WERI-Rb-1 (cell line): ENCODE data around the gene C20orf96.

Source experiments
- DNase-seq: peaks from one replicate; pipeline ENCODE4 v3.0.0-alpha.2; 2020
- H3K27ac ChIP-seq: fragments of 250-450 bp; sonication (Bioruptor Pico); 2 replicates; pipeline ENCODE4 v1.5.1; 2020; ENCODE audit warnings: mild to moderate bottlenecking, moderate library complexity
- H3K27me3 ChIP-seq: fragments of 250-450 bp; sonication (Bioruptor Pico); 2 replicates; pipeline ENCODE4 v1.5.1; 2021; ENCODE audit warnings: mild to moderate bottlenecking, low read depth, moderate library complexity; ENCODE audit not compliant: insufficient read depth, severe bottlenecking
- H3K36me3 ChIP-seq: fragments of 250-450 bp; sonication (Bioruptor Pico); 2 replicates; pipeline ENCODE4 v1.5.1; 2020; ENCODE audit warnings: mild to moderate bottlenecking, moderate library complexity
- H3K4me3 ChIP-seq: 2 replicates; pipeline ENCODE4 v1.5.1; 2011; ENCODE audit warnings: low read depth, mild to moderate bottlenecking, control low read depth, low read length
- H3K9me3 ChIP-seq: fragments of 250-450 bp; sonication (Bioruptor Pico); 2 replicates; pipeline ENCODE4 v1.5.1; 2021; ENCODE audit warnings: mild to moderate bottlenecking, moderate library complexity; ENCODE audit not compliant: severe bottlenecking
- CTCF ChIP-seq: IDR thresholded peaks from 2 replicates; pipeline ENCODE4 v1.5.1; 2011; ENCODE audit warnings: low read depth, mild to moderate bottlenecking, control low read depth, inconsistent platforms, low read length

Gene C20orf96

GRCh38 chr20:221258-221830, 69.2 kb downstream of the C20orf96 start:
- Histone ChIP-seq H3K27me3 (peaks cover 10% of the 10 kb centered on the region), H3K36me3 (no peaks in the 10 kb centered on the region), H3K4me3 (no peak overlapping the region), H3K27ac (no peak overlapping the region), H3K9me3 (no peaks in the 10 kb centered on the region)
- DNase-seq = no peak
- TF ChIP-seq CTCF = no peak
